HG03521 (cell line): ENCODE data around the gene TYSND1.
"Not testable (repeated sequence)": the region's sequence is repeated elsewhere in the genome, so short reads cannot be mapped to it uniquely, and the experiment has no call there.

Experiments
- ATAC-seq: cut with Tn5 transposase; IDR thresholded peaks from one replicate; pipeline ENCODE4 v1.9.1; 2021; ENCODE audit warnings: mild to moderate bottlenecking, moderate library complexity; ENCODE audit not compliant: unreplicated experiment

Gene TYSND1

GRCh38 chr10:70135046-70135445 lies 11.5 kb downstream of the TYSND1 start:
- ATAC-seq, result no peak

GRCh38 chr10:70132098-70133029 lies 14.1 kb downstream of the TYSND1 start, which contains the start of gene AIFM2:
Gene AIFM2, minus strand, starts transcription at chr10:70132825. Its CDS starts 8,741 bp downstream, at chr10:70124084.
- peak; percentile 74 for ATAC-seq

- no peak for ATAC-seq
Measured at GRCh38 chr10:70131560-70131937, 15.0 kb downstream of the TYSND1 start.

GRCh38 chr10:70130878-70131559 lies 15.5 kb downstream of the TYSND1 start:
- ATAC-seq, result no peak

- ATAC-seq, result no peak
Measured at GRCh38 chr10:70126700-70127395, 19.7 kb downstream of the TYSND1 start.

GRCh38 chr10:70125918-70126552 lies 20.5 kb downstream of the TYSND1 start:
- no peak for ATAC-seq

GRCh38 chr10:70124918-70125317 lies 21.6 kb downstream of the TYSND1 start:
- no peak for ATAC-seq

- ATAC-seq, result no peak
Measured at GRCh38 chr10:70124415-70124814, 22.1 kb downstream of the TYSND1 start.

GRCh38 chr10:70123817-70124216 lies 22.7 kb downstream of the TYSND1 start:
- ATAC-seq, result no peak

- ATAC-seq, result not testable (repeated sequence)
Measured at GRCh38 chr10:70123166-70123565, 23.3 kb downstream of the TYSND1 start.

- ATAC-seq, result no peak
Measured at GRCh38 chr10:70122742-70123141, 23.8 kb downstream of the TYSND1 start.

- no peak for ATAC-seq
Measured at GRCh38 chr10:70121281-70121949, 25.1 kb downstream of the TYSND1 start.

GRCh38 chr10:70120417-70120816 lies 26.1 kb downstream of the TYSND1 start:
- ATAC-seq, result no peak

GRCh38 chr10:70119623-70120022 lies 26.9 kb downstream of the TYSND1 start:
- no peak for ATAC-seq

GRCh38 chr10:70119197-70119596 lies 27.3 kb downstream of the TYSND1 start:
- ATAC-seq, result no peak

- ATAC-seq, result no peak
Measured at GRCh38 chr10:70118196-70118595, 28.3 kb downstream of the TYSND1 start.

GRCh38 chr10:70117646-70118045 lies 28.9 kb downstream of the TYSND1 start:
- no peak for ATAC-seq

GRCh38 chr10:70115948-70116682 lies 30.4 kb downstream of the TYSND1 start:
- ATAC-seq, result no peak

- ATAC-seq, result no peak
Measured at GRCh38 chr10:70114902-70115301, 31.6 kb downstream of the TYSND1 start.

- no peak for ATAC-seq
Measured at GRCh38 chr10:70112071-70112470, 34.4 kb downstream of the TYSND1 start.
